Fibroblast of mammary gland (primary cell): Measurements from ENCODE around the gene TSSK3.
A peak's percentile ranks its signal among the peaks of the same experiment; 100 is the strongest.

Experiments
- DNase-seq: peaks from one replicate; pipeline ENCODE4 v3.0.0-alpha.2; 2010; ENCODE audit warnings: low read depth
- H3K4me3 ChIP-seq: 2 replicates; pipeline ENCODE4 v1.5.1; 2011; ENCODE audit warnings: low read depth, mild to moderate bottlenecking, low read length, moderate library complexity; ENCODE audit not compliant: control insufficient read depth
- CTCF ChIP-seq: conservative IDR thresholded peaks from 2 replicates; pipeline ENCODE4 v1.5.1; 2011; ENCODE audit warnings: low read depth, low read length, inconsistent platforms; ENCODE audit not compliant: control insufficient read depth, insufficient read depth

Gene TSSK3

GRCh38 chr1:32335535-32335789 lies 26.9 kb upstream of the TSSK3 start:
- H3K4me3 ChIP-seq: peak overlapping the region; percentile 40
- no peak for TF ChIP-seq CTCF
- DNase-seq: no peak

GRCh38 chr1:32335790-32336590 lies 26.3 kb upstream of the TSSK3 start, which contains the start of gene MARCKSL1:
MARCKSL1 (minus strand) TSS chr1:32336233; CDS start chr1:32336033, 200 bp downstream.
- peak; percentile 29 for DNase-seq
- no peak for TF ChIP-seq CTCF
- peak within 1 kb of the TSS; percentile 40 for H3K4me3 ChIP-seq

GRCh38 chr1:32336591-32336932 lies 25.8 kb upstream of the TSSK3 start:
- H3K4me3 ChIP-seq: no peak overlapping the region
- TF ChIP-seq CTCF: no peak

GRCh38 chr1:32336963-32337675 lies 25.2 kb upstream of the TSSK3 start:
- no peak for TF ChIP-seq CTCF
- no peak overlapping the region for H3K4me3 ChIP-seq
- peak; percentile 47 for DNase-seq

More at GRCh38 chr1:32336591-32336932, 25.8 kb upstream of the TSSK3 start:
- no peak for DNase-seq

- TF ChIP-seq CTCF: no peak
- no peak for DNase-seq
- H3K4me3 ChIP-seq: no peak overlapping the region
Observed at GRCh38 chr1:32337855-32338636, 24.3 kb upstream of the TSSK3 start.

- TF ChIP-seq CTCF: no peak
- DNase-seq: no peak
- no peak overlapping the region for H3K4me3 ChIP-seq
Observed at GRCh38 chr1:32338637-32339145, 23.6 kb upstream of the TSSK3 start.
